Activated T-cell treated with anti-CD3 and anti-CD28 coated beads, Interleukin-2, amount 50 U/mL, for 72 hours (primary cell): ENCODE data around the gene FMN1. TPM values are rescaled to one million over a fixed set of nuclear protein-coding genes. Genes with fewer than 3 reads are reported as not detected.

ENCODE experiments used
- ATAC-seq, 2 donors: fragments of 150-1000 bp; cut with Tn5 transposase; replicated peaks in 1 of 2; 2 replicates each; pipeline ENCODE4 v1.10.0; 2021; ENCODE audit warnings: moderate library complexity in 2 of 2, mild to moderate bottlenecking in 1 of 2
- DNase-seq, 2 donors: peaks; one replicate each; pipeline ENCODE4 v3.0.0; 2021 to 2022; ENCODE audit warnings: mixed read lengths in 1 of 2
- H3K27ac Mint-ChIP-seq: one replicate; pipeline ENCODE4 v1.8.0; 2022; ENCODE audit warnings: mild to moderate bottlenecking, moderate library complexity, mixed read lengths
- H3K27me3 Mint-ChIP-seq: one replicate; pipeline ENCODE4 v1.8.0; 2022; ENCODE audit warnings: low read depth, mixed read lengths
- H3K36me3 Mint-ChIP-seq, 2 donors: one replicate each; pipeline ENCODE4 v1.8.0; 2022; ENCODE audit warnings: mixed read lengths in 2 of 2, mild to moderate bottlenecking in 1 of 2; ENCODE audit not compliant: insufficient read depth in 2 of 2
- H3K4me1 Mint-ChIP-seq: one replicate; pipeline ENCODE4 v1.8.0; 2022; ENCODE audit warnings: low read depth, mixed read lengths
- H3K4me3 Mint-ChIP-seq, 2 donors: one replicate each; pipeline ENCODE4 v1.8.0; 2022; ENCODE audit warnings: mild to moderate bottlenecking in 2 of 2, mixed read lengths in 2 of 2, moderate library complexity in 2 of 2
- H3K9me3 Mint-ChIP-seq, 2 donors: one replicate each; pipeline ENCODE4 v1.8.0; 2022; ENCODE audit warnings: mixed read lengths in 2 of 2
- total RNA-seq, 2 donors: library from RNA; stranded (reverse); gene quantifications; one replicate each; pipeline ENCODE4 v1.2.3, GENCODE V29; 2022

FMN1 gene
- total RNA-seq, 2 donors from 2014 or later = 0.74 to 1.1 TPM

GRCh38 chr15:32987067-32987466, 207.4 kb downstream of the FMN1 start:
- peaks cover 0 to 4% of the 10 kb centered on the region in 2 donors for H3K36me3 Mint-ChIP-seq
- no peaks in the 10 kb centered on the region for H3K4me1 Mint-ChIP-seq
- no peak for ATAC-seq

GRCh38 chr15:32986147-32986546, 208.4 kb downstream of the FMN1 start:
- H3K9me3 Mint-ChIP-seq = peaks cover under 1% of the 10 kb centered on the region in 2 donors
- no peak for DNase-seq
- no peak overlapping the region for H3K27ac Mint-ChIP-seq
- H3K27me3 Mint-ChIP-seq = no peaks in the 10 kb centered on the region
- ATAC-seq = no peak
- no peaks in the 10 kb centered on the region for H3K4me1 Mint-ChIP-seq
- peaks cover 0 to 1% of the 10 kb centered on the region in 2 donors for H3K36me3 Mint-ChIP-seq
- no peak overlapping the region for H3K4me3 Mint-ChIP-seq

More at GRCh38 chr15:32987067-32987466, 207.4 kb downstream of the FMN1 start:
- no peak overlapping the region for H3K4me3 Mint-ChIP-seq
- peaks cover 1 to 2% of the 10 kb centered on the region in 2 donors for H3K9me3 Mint-ChIP-seq
- no peak for DNase-seq
- H3K27ac Mint-ChIP-seq = no peak overlapping the region
- H3K27me3 Mint-ChIP-seq = no peaks in the 10 kb centered on the region

- H3K36me3 Mint-ChIP-seq = no peaks in the 10 kb centered on the region
- ATAC-seq (peak in 1 of 2 donors; percentile 35), DNase-seq (no peak)
- H3K4me3 Mint-ChIP-seq = no peak overlapping the region
- no peak overlapping the region for H3K27ac Mint-ChIP-seq
- H3K9me3 Mint-ChIP-seq = no peaks in the 10 kb centered on the region
- no peaks in the 10 kb centered on the region for H3K27me3 Mint-ChIP-seq
- H3K4me1 Mint-ChIP-seq = no peaks in the 10 kb centered on the region
Measured at GRCh38 chr15:32983679-32984078, 210.8 kb downstream of the FMN1 start.

GRCh38 chr15:32982001-32982400, 212.5 kb downstream of the FMN1 start:
- DNase-seq (no peak), ATAC-seq (no peak)
- Mint-ChIP-seq H3K4me3 (peak overlapping the region in 1 of 2 donors; percentile 41), H3K27ac (no peak overlapping the region), H3K9me3 (no peaks in the 10 kb centered on the region), H3K27me3 (no peaks in the 10 kb centered on the region), H3K4me1 (no peaks in the 10 kb centered on the region), H3K36me3 (no peaks in the 10 kb centered on the region)

- no peak for DNase-seq
Measured at GRCh38 chr15:32981536-32981935, 213.0 kb downstream of the FMN1 start.

GRCh38 chr15:32979710-32980109, 214.8 kb downstream of the FMN1 start:
- Mint-ChIP-seq H3K36me3 (no peaks in the 10 kb centered on the region), H3K27me3 (no peaks in the 10 kb centered on the region), H3K9me3 (no peaks in the 10 kb centered on the region), H3K4me3 (no peak overlapping the region), H3K27ac (no peak overlapping the region), H3K4me1 (no peaks in the 10 kb centered on the region)
- ATAC-seq (no peak), DNase-seq (no peak)

More at GRCh38 chr15:32981536-32981935, 213.0 kb downstream of the FMN1 start:
- H3K4me1 Mint-ChIP-seq = no peaks in the 10 kb centered on the region
- H3K27ac Mint-ChIP-seq = no peak overlapping the region
- no peak for ATAC-seq
- no peaks in the 10 kb centered on the region for H3K9me3 Mint-ChIP-seq
- no peaks in the 10 kb centered on the region for H3K27me3 Mint-ChIP-seq
- no peaks in the 10 kb centered on the region for H3K36me3 Mint-ChIP-seq
- peak overlapping the region in 1 of 2 donors; percentile 41 for H3K4me3 Mint-ChIP-seq

GRCh38 chr15:32977506-32977905, 217.0 kb downstream of the FMN1 start:
- H3K27me3 Mint-ChIP-seq = no peaks in the 10 kb centered on the region
- H3K4me3 Mint-ChIP-seq = no peak overlapping the region

GRCh38 chr15:32974691-32975090, 219.8 kb downstream of the FMN1 start:
- no peak for ATAC-seq
- Mint-ChIP-seq H3K27me3 (no peaks in the 10 kb centered on the region), H3K27ac (no peak overlapping the region), H3K36me3 (no peaks in the 10 kb centered on the region), H3K4me3 (no peak overlapping the region), H3K4me1 (no peaks in the 10 kb centered on the region), H3K9me3 (no peaks in the 10 kb centered on the region)
- no peak for DNase-seq

More at GRCh38 chr15:32977506-32977905, 217.0 kb downstream of the FMN1 start:
- no peak overlapping the region for H3K27ac Mint-ChIP-seq
- no peaks in the 10 kb centered on the region for H3K4me1 Mint-ChIP-seq
- ATAC-seq (no peak), DNase-seq (no peak)
- no peaks in the 10 kb centered on the region for H3K36me3 Mint-ChIP-seq
- H3K9me3 Mint-ChIP-seq = no peaks in the 10 kb centered on the region

GRCh38 chr15:32972686-32973085, 221.8 kb downstream of the FMN1 start:
- ATAC-seq = no peak
- Mint-ChIP-seq H3K4me1 (no peaks in the 10 kb centered on the region), H3K4me3 (no peak overlapping the region), H3K9me3 (no peaks in the 10 kb centered on the region), H3K36me3 (no peaks in the 10 kb centered on the region), H3K27ac (no peak overlapping the region), H3K27me3 (no peaks in the 10 kb centered on the region)
- no peak for DNase-seq

GRCh38 chr15:32970847-32971246, 223.7 kb downstream of the FMN1 start:
- Mint-ChIP-seq H3K27me3 (no peaks in the 10 kb centered on the region), H3K4me3 (no peak overlapping the region), H3K27ac (no peak overlapping the region)

GRCh38 chr15:32967521-32967920, 227.0 kb downstream of the FMN1 start:
- H3K27me3 Mint-ChIP-seq = no peaks in the 10 kb centered on the region
- peaks cover 0 to 1% of the 10 kb centered on the region in 2 donors for H3K9me3 Mint-ChIP-seq
- DNase-seq (no peak), ATAC-seq (no peak)
- H3K36me3 Mint-ChIP-seq = no peaks in the 10 kb centered on the region
- H3K4me1 Mint-ChIP-seq = no peaks in the 10 kb centered on the region
- H3K4me3 Mint-ChIP-seq = no peak overlapping the region
- no peak overlapping the region for H3K27ac Mint-ChIP-seq

More at GRCh38 chr15:32970847-32971246, 223.7 kb downstream of the FMN1 start:
- Mint-ChIP-seq H3K4me1 (no peaks in the 10 kb centered on the region), H3K36me3 (no peaks in the 10 kb centered on the region), H3K9me3 (no peaks in the 10 kb centered on the region)
- no peak for DNase-seq
- ATAC-seq = no peak

GRCh38 chr15:32966512-32966911, 228.0 kb downstream of the FMN1 start:
- no peaks in the 10 kb centered on the region for H3K4me1 Mint-ChIP-seq
- ATAC-seq (no peak), DNase-seq (no peak)
- H3K9me3 Mint-ChIP-seq = peaks cover 0 to 1% of the 10 kb centered on the region in 2 donors
- no peaks in the 10 kb centered on the region for H3K27me3 Mint-ChIP-seq
- H3K4me3 Mint-ChIP-seq = no peak overlapping the region
- no peak overlapping the region for H3K27ac Mint-ChIP-seq
- peaks cover 0 to 2% of the 10 kb centered on the region in 2 donors for H3K36me3 Mint-ChIP-seq

GRCh38 chr15:32965897-32966296, 228.6 kb downstream of the FMN1 start:
- Mint-ChIP-seq H3K4me3 (no peak overlapping the region), H3K4me1 (no peaks in the 10 kb centered on the region), H3K9me3 (peaks cover 0 to 1% of the 10 kb centered on the region in 2 donors), H3K36me3 (peaks cover 0 to 2% of the 10 kb centered on the region in 2 donors), H3K27ac (no peak overlapping the region), H3K27me3 (no peaks in the 10 kb centered on the region)
- ATAC-seq = no peak
- no peak for DNase-seq

- Mint-ChIP-seq H3K27ac (no peak overlapping the region), H3K36me3 (peaks cover 0 to 2% of the 10 kb centered on the region in 2 donors), H3K4me3 (no peak overlapping the region), H3K27me3 (no peaks in the 10 kb centered on the region), H3K9me3 (peaks cover 0 to 1% of the 10 kb centered on the region in 2 donors), H3K4me1 (no peaks in the 10 kb centered on the region)
- no peak for ATAC-seq
- DNase-seq = no peak
Measured at GRCh38 chr15:32959077-32959476, 235.4 kb downstream of the FMN1 start.
